Mammary epithelial cell (primary cell): ENCODE data around the gene POLR3K.

ENCODE experiments used
- CTCF ChIP-seq, 2 donors: IDR thresholded peaks in 1 of 2; conservative IDR thresholded peaks in 1 of 2; 2 replicates each; pipeline ENCODE4 v1.5.1; 2011 to 2012; ENCODE audit warnings: inconsistent platforms in 2 of 2, low read length in 2 of 2, mild to moderate bottlenecking in 2 of 2, control low read depth in 1 of 2, low read depth in 1 of 2; ENCODE audit not compliant: insufficient read depth in 1 of 2; ENCODE audit errors: extremely low read depth in 1 of 2
- EZH2 ChIP-seq: IDR thresholded peaks from 2 replicates; pipeline ENCODE4 v1.6.1; 2012; ENCODE audit warnings: low read length, inconsistent platforms, borderline replicate concordance

GRCh38 chr16:60166-60565 is 6.8 kb upstream of the POLR3K start:
- TF ChIP-seq CTCF (conservative IDR thresholded peaks at IDR 0.05 in 1 of 2, IDR thresholded peaks at IDR 0.05 in 1 of 2; ENCODE audit: extremely low read depth in 1 of 2, insufficient read depth in 1 of 2, low read depth in 1 of 2, low read length in 2 of 2) (no peak), EZH2 (no peak)
